WTC11 (cell line): ENCODE data around the gene RPL13A. TPM values are rescaled to one million over a fixed set of nuclear protein-coding genes. Genes with fewer than 3 reads are reported as not detected.
A peak's percentile ranks its signal among the peaks of the same experiment; 100 is the strongest.

ENCODE experiments used
- ATAC-seq: fragments of 200-7000 bp; cut with Tn5 transposase; 2 replicates; pipeline ENCODE4 v1.10.0; 2021; ENCODE audit warnings: mild to moderate bottlenecking, moderate library complexity
- CTCF ChIA-PET: fragments of 300-600 bp; sonication (Branson Sonifier 250); formaldehyde crosslinking; loops from one replicate; lab custom pipeline; 2021; ENCODE audit warnings: antibody characterized with exemption; lab: Charles Lee
- POLR2A ChIA-PET: fragments of 350-600 bp; sonication (Branson Sonifier 250); formaldehyde crosslinking; loops from one replicate; lab custom pipeline; 2021; ENCODE audit warnings: antibody characterized with exemption; lab: Charles Lee
- DNase-seq: peaks from one replicate; pipeline ENCODE4 v3.0.0; 2021; ENCODE audit warnings: low spot score
- H3K27ac Mint-ChIP-seq: 2 replicates; pipeline ENCODE4 v1.8.0; 2021; ENCODE audit warnings: mixed read lengths
- H3K27me3 Mint-ChIP-seq: 2 replicates; pipeline ENCODE4 v1.8.0; 2021; ENCODE audit warnings: low read depth, mild to moderate bottlenecking, moderate library complexity, mixed read lengths
- H3K36me3 Mint-ChIP-seq: 2 replicates; pipeline ENCODE4 v1.8.0; 2021; ENCODE audit warnings: mixed read lengths
- H3K4me1 Mint-ChIP-seq: 2 replicates; pipeline ENCODE4 v1.8.0; 2022; ENCODE audit warnings: mixed read lengths
- H3K4me3 Mint-ChIP-seq: 2 replicates; pipeline ENCODE4 v1.8.0; 2021; ENCODE audit warnings: mild to moderate bottlenecking, moderate library complexity, mixed read lengths
- H3K9me3 Mint-ChIP-seq: 2 replicates; pipeline ENCODE4 v1.8.0; 2021; ENCODE audit warnings: mixed read lengths
- ARID4B ChIP-seq: sonication (generic); formaldehyde crosslinking; IDR thresholded peaks from 2 replicates; pipeline ENCODE4 v1.8.0; 2023; ENCODE audit warnings: missing genetic modification reagents, mild to moderate bottlenecking, borderline replicate concordance
- ATF1 ChIP-seq: sonication (generic); formaldehyde crosslinking; IDR thresholded peaks from 2 replicates; pipeline ENCODE4 v1.8.1; 2023; ENCODE audit warnings: mild to moderate bottlenecking, moderate library complexity, missing genetic modification reagents
- ATF2 ChIP-seq: sonication (generic); formaldehyde crosslinking; IDR thresholded peaks from 2 replicates; pipeline ENCODE4 v1.8.1; 2022; ENCODE audit warnings: low read depth, missing genetic modification reagents, borderline replicate concordance
- CBFB ChIP-seq: sonication (generic); formaldehyde crosslinking; IDR thresholded peaks from 2 replicates; pipeline ENCODE4 v1.8.1; 2022; ENCODE audit warnings: mild to moderate bottlenecking, low read depth, missing genetic modification reagents
- E2F4 ChIP-seq: sonication (generic); formaldehyde crosslinking; IDR thresholded peaks from 2 replicates; pipeline ENCODE4 v1.8.1; 2022; ENCODE audit warnings: low read depth, mild to moderate bottlenecking, moderate library complexity, missing genetic modification reagents, borderline replicate concordance
- EMX1 ChIP-seq: fragments of 250-450 bp; sonication (Bioruptor Pico); IDR thresholded peaks from 2 replicates; pipeline ENCODE4 v1.8.0; 2021; ENCODE audit warnings: mild to moderate bottlenecking
- ESRRA ChIP-seq: sonication (generic); formaldehyde crosslinking; IDR thresholded peaks from 2 replicates; pipeline ENCODE4 v1.8.1; 2022; ENCODE audit warnings: mild to moderate bottlenecking, missing genetic modification reagents, borderline replicate concordance
- ETV6 ChIP-seq: sonication (generic); formaldehyde crosslinking; IDR thresholded peaks from 2 replicates; pipeline ENCODE4 v1.8.1; 2022; ENCODE audit warnings: mild to moderate bottlenecking, missing genetic modification reagents
- GRHL2 ChIP-seq: fragments of 250-450 bp; sonication (Bioruptor Pico); IDR thresholded peaks from 2 replicates; pipeline ENCODE4 v1.8.0; 2022; ENCODE audit warnings: mild to moderate bottlenecking, moderate library complexity; ENCODE audit not compliant: insufficient replicate concordance, severe bottlenecking
- JAZF1 ChIP-seq: fragments of 250-450 bp; sonication (Bioruptor Pico); IDR thresholded peaks from 2 replicates; pipeline ENCODE4 v1.9.0; 2021; ENCODE audit warnings: moderate library complexity, mild to moderate bottlenecking, inconsistent platforms
- MXD4 ChIP-seq: fragments of 250-450 bp; sonication (Bioruptor Pico); IDR thresholded peaks from 2 replicates; pipeline ENCODE4 v1.8.0; 2021; ENCODE audit warnings: mild to moderate bottlenecking, moderate library complexity, borderline replicate concordance
- OVOL2 ChIP-seq: fragments of 250-450 bp; sonication (Bioruptor Pico); IDR thresholded peaks from 2 replicates; pipeline ENCODE4 v1.9.0; 2021; ENCODE audit warnings: mild to moderate bottlenecking, borderline replicate concordance
- PRDM15 ChIP-seq: sonication (generic); formaldehyde crosslinking; IDR thresholded peaks from 2 replicates; pipeline ENCODE4 v1.8.0; 2022; ENCODE audit warnings: missing genetic modification reagents
- PREB ChIP-seq: sonication (generic); formaldehyde crosslinking; IDR thresholded peaks from 2 replicates; pipeline ENCODE4 v1.8.1; 2022; ENCODE audit warnings: mild to moderate bottlenecking, missing genetic modification reagents, moderate library complexity, borderline replicate concordance
- PRRX2 ChIP-seq: fragments of 250-450 bp; sonication (Bioruptor Pico); IDR thresholded peaks from 2 replicates; pipeline ENCODE4 v1.8.0; 2021; ENCODE audit warnings: mild to moderate bottlenecking
- SMAD3 ChIP-seq: sonication (generic); formaldehyde crosslinking; IDR thresholded peaks from 2 replicates; pipeline ENCODE4 v1.8.0; 2022; ENCODE audit warnings: missing genetic modification reagents, mild to moderate bottlenecking, borderline replicate concordance
- SOX15 ChIP-seq: fragments of 250-450 bp; sonication (Bioruptor Pico); IDR thresholded peaks from 2 replicates; pipeline ENCODE4 v1.9.0; 2021; ENCODE audit warnings: mild to moderate bottlenecking
- TEAD1 ChIP-seq: sonication (generic); formaldehyde crosslinking; IDR thresholded peaks from 2 replicates; pipeline ENCODE4 v1.8.0; 2022; ENCODE audit warnings: mild to moderate bottlenecking, missing genetic modification reagents
- ZBTB43 ChIP-seq: sonication (generic); formaldehyde crosslinking; IDR thresholded peaks from 2 replicates; pipeline ENCODE4 v1.8.1; 2023; ENCODE audit warnings: mild to moderate bottlenecking, missing genetic modification reagents
- ZNF121 ChIP-seq: sonication (generic); formaldehyde crosslinking; IDR thresholded peaks from 2 replicates; pipeline ENCODE4 v1.8.0; 2023; ENCODE audit warnings: missing genetic modification reagents
- ZNF232 ChIP-seq: sonication (generic); formaldehyde crosslinking; IDR thresholded peaks from 2 replicates; pipeline ENCODE4 v1.8.0; 2022; ENCODE audit warnings: mild to moderate bottlenecking, missing genetic modification reagents
- ZNF416 ChIP-seq: fragments of 250-450 bp; sonication (Bioruptor Pico); IDR thresholded peaks from 2 replicates; pipeline ENCODE4 v1.9.0; 2021; ENCODE audit warnings: mild to moderate bottlenecking, inconsistent platforms
- ZNF423 ChIP-seq: fragments of 250-450 bp; sonication (Bioruptor Pico); IDR thresholded peaks from 2 replicates; pipeline ENCODE4 v2.1.2; 2022; ENCODE audit warnings: mild to moderate bottlenecking, moderate library complexity
- total RNA-seq: library from RNA; stranded (reverse); gene quantifications from 3 replicates; pipeline ENCODE4 v1.2.3, GENCODE V29; 2021

RPL13A gene
- total RNA-seq, 1 experiment from 2014 or later = 3,861 TPM

- TF ChIP-seq ZNF121 (CRISPR knock-in tag) (no peak), JAZF1 (CRISPR knock-in tag) (no peak), PRRX2 (CRISPR knock-in tag) (no peak), GRHL2 (CRISPR knock-in tag) (no peak), TEAD1 (CRISPR knock-in tag) (no peak), SMAD3 (CRISPR knock-in tag) (no peak), CBFB (CRISPR knock-in tag) (no peak), ATF2 (CRISPR knock-in tag) (no peak), ESRRA (no peak), PRDM15 (no peak), ZNF416 (CRISPR knock-in tag) (no peak), E2F4 (CRISPR knock-in tag) (no peak), EMX1 (CRISPR knock-in tag) (no peak), ZNF232 (no peak), ATF1 (CRISPR knock-in tag) (no peak), OVOL2 (no peak), ZNF423 (CRISPR knock-in tag) (no peak), PREB (CRISPR knock-in tag) (no peak)
- no peak for DNase-seq
- Mint-ChIP-seq H3K36me3 (peaks cover 32% of the 10 kb centered on the region), H3K27ac (peak overlapping the region; percentile 61; the same call in 1 of the 2 replicates), H3K9me3 (no peaks in the 10 kb centered on the region), H3K27me3 (no peaks in the 10 kb centered on the region), H3K4me1 (peaks cover 37% of the 10 kb centered on the region), H3K4me3 (no peak overlapping the region)
- ChIA-PET POLR2A (interaction anchor here (0.9 kb wide), 1 partner anchor 129 kb away, joined by 3 read pairs; no protein-coding TSS in a partner anchor), CTCF (interaction anchor here (1.0 to 1.8 kb wide), 3 partner anchors 28 to 57 kb away, joined by 5 to 7 read pairs (median 6); no protein-coding TSS in a partner anchor)
- no peak for ATAC-seq
Observed at GRCh38 chr19:49448432-49448786, 39.0 kb upstream of the RPL13A start.

GRCh38 chr19:49450405-49450804, 37.0 kb upstream of the RPL13A start:
- ChIA-PET CTCF (interaction anchor here (2.8 kb wide), 1 partner anchor 26 kb away, joined by 17 read pairs; no protein-coding TSS in a partner anchor), POLR2A (no interaction called here)
- peaks cover 38% of the 10 kb centered on the region for H3K4me1 Mint-ChIP-seq
- no peak for DNase-seq
- no peaks in the 10 kb centered on the region for H3K9me3 Mint-ChIP-seq
- ATAC-seq = no peak
- peak overlapping the region; percentile 94 for H3K27ac Mint-ChIP-seq
- H3K36me3 Mint-ChIP-seq = peaks cover 32% of the 10 kb centered on the region
- peak overlapping the region; percentile 94 for H3K4me3 Mint-ChIP-seq
- H3K27me3 Mint-ChIP-seq = no peaks in the 10 kb centered on the region
- TF ChIP-seq SOX15 (CRISPR knock-in tag) (no peak), ETV6 (no peak), ZNF121 (CRISPR knock-in tag) (no peak), ARID4B (CRISPR knock-in tag) (no peak), MXD4 (CRISPR knock-in tag) (no peak), ZBTB43 (no peak)
